ENCODE results near the gene RNF213. TPM values are rescaled to one million over a fixed set of nuclear protein-coding genes. Genes with fewer than 3 reads are reported as not detected.

The RNF213 gene
- total and polyA plus RNA-seq, 4 donors, result 18.2 to 104 (median 33.5) TPM

- TF ChIP-seq GABPA (IDR thresholded peaks at IDR 0.05 in 1 of 2, conservative IDR thresholded peaks at IDR 0.05 in 1 of 2), result no peak
- TF ChIP-seq REST (IDR thresholded peaks at IDR 0.05), result no peak
- TF ChIP-seq YY1 (IDR thresholded peaks at IDR 0.05), result no peak
These were observed 48.5 kb upstream of the RNF213 start (continued) for GRCh38 chr17:80212109-80212508.

- H3K36me3 ChIP-seq (ENCODE audit: control insufficient read depth in 4 of 4, insufficient read depth in 3 of 4, low read depth in 1 of 4, low read length in 3 of 4), result peaks cover 2 to 51% (median 19%) of the 10 kb centered on the region in 4 donors
- no peak overlapping the region for H3K27ac ChIP-seq (ENCODE audit: low read depth in 1 of 2, low read length in 2 of 2)
- H3K27me3 ChIP-seq (ENCODE audit: control insufficient read depth in 4 of 4, insufficient read depth in 4 of 4, low read length in 3 of 4), result no peaks in the 10 kb centered on the region
- no peak for DNase-seq (ENCODE audit: low spot score)
- no peak overlapping the region for H3K4me3 ChIP-seq (ENCODE audit: low read depth in 1 of 3, low read length in 3 of 3)
- no peaks in the 10 kb centered on the region for H3K4me1 ChIP-seq (ENCODE audit: control insufficient read depth in 4 of 4, insufficient read depth in 4 of 4, low read length in 3 of 4)
- 90% methylated on average over 12 of the region's 12 CpGs for WGBS
- no peaks in the 10 kb centered on the region for H3K9me3 ChIP-seq (ENCODE audit: control insufficient read depth in 4 of 4, low read length in 3 of 4)
- no peak for TF ChIP-seq RXRA (IDR thresholded peaks at IDR 0.05)
- TF ChIP-seq HNF4A (conservative IDR thresholded peaks at IDR 0.05), result no peak
- TF ChIP-seq SP1 (IDR thresholded peaks at IDR 0.05), result no peak
- H3K9ac ChIP-seq (ENCODE audit: low read depth in 1 of 2, low read length in 2 of 2), result no peak overlapping the region
These were observed 48.1 kb upstream of the RNF213 start for GRCh38 chr17:80212511-80212910.

GRCh38 chr17:80212962-80213642, 47.5 kb upstream of the RNF213 start:
- 82% methylated on average over 19 of the region's 19 CpGs for WGBS
- H3K4me3 ChIP-seq (ENCODE audit: low read depth in 1 of 3, low read length in 3 of 3), result no peak overlapping the region
- H3K4me1 ChIP-seq (ENCODE audit: control insufficient read depth in 4 of 4, insufficient read depth in 4 of 4, low read length in 3 of 4), result no peaks in the 10 kb centered on the region
- DNase-seq (ENCODE audit: low spot score), result no peak
- no peaks in the 10 kb centered on the region for H3K9me3 ChIP-seq (ENCODE audit: control insufficient read depth in 4 of 4, low read length in 3 of 4)
- TF ChIP-seq TAF1 (conservative IDR thresholded peaks at IDR 0.05) (no peak), HNF4A (conservative IDR thresholded peaks at IDR 0.05) (no peak), ATF3 (IDR thresholded peaks at IDR 0.05) (no peak), MAX (IDR thresholded peaks at IDR 0.05) (no peak), RAD21 (IDR thresholded peaks at IDR 0.05) (no peak), EGR1 (IDR thresholded peaks at IDR 0.05; ENCODE audit: low read depth in 2 of 2) (no peak), HNF4G (IDR thresholded peaks at IDR 0.05) (no peak), FOXA2 (IDR thresholded peaks at IDR 0.05) (no peak), NR2F2 (IDR thresholded peaks at IDR 0.05) (no peak), REST (IDR thresholded peaks at IDR 0.05) (no peak), JUND (IDR thresholded peaks at IDR 0.05) (no peak), SP1 (IDR thresholded peaks at IDR 0.05) (no peak), ZBTB33 (IDR thresholded peaks at IDR 0.05) (no peak), GABPA (IDR thresholded peaks at IDR 0.05 in 1 of 2, conservative IDR thresholded peaks at IDR 0.05 in 1 of 2) (no peak), CTCF (IDR thresholded peaks at IDR 0.05; ENCODE audit: low read depth, low read length, missing input control) (no peak)
- H3K36me3 ChIP-seq (ENCODE audit: control insufficient read depth in 4 of 4, insufficient read depth in 3 of 4, low read depth in 1 of 4, low read length in 3 of 4), result peaks cover 2 to 51% (median 19%) of the 10 kb centered on the region in 4 donors
- H3K27me3 ChIP-seq (ENCODE audit: control insufficient read depth in 4 of 4, insufficient read depth in 4 of 4, low read length in 3 of 4), result no peaks in the 10 kb centered on the region
- H3K27ac ChIP-seq (ENCODE audit: low read depth in 1 of 2, low read length in 2 of 2), result no peak overlapping the region
- no peak overlapping the region for H3K9ac ChIP-seq (ENCODE audit: low read depth in 1 of 2, low read length in 2 of 2)

Data from liver (tissue), 9 donors.